GM18499 (cell line): ENCODE results near the gene APOC1.

Experiments used
- ATAC-seq: cut with Tn5 transposase; IDR thresholded peaks from one replicate; pipeline ENCODE4 v1.9.1; 2021; ENCODE audit warnings: moderate number of reproducible peaks; ENCODE audit not compliant: insufficient read depth, unreplicated experiment

The APOC1 gene

GRCh38 chr19:44954278-44954648 lies 39.9 kb downstream of the APOC1 start:
- no peak for ATAC-seq

GRCh38 chr19:44954649-44955504 lies 40.5 kb downstream of the APOC1 start, which contains the start of gene CLPTM1:
Gene CLPTM1, plus strand, starts transcription at chr19:44955380. Its CDS starts 16 bp downstream, at chr19:44955396.
- no peak for ATAC-seq

GRCh38 chr19:44955505-44956439 lies 41.4 kb downstream of the APOC1 start:
- no peak for ATAC-seq

GRCh38 chr19:44957526-44957925 lies 43.1 kb downstream of the APOC1 start:
- no peak for ATAC-seq

DNA sequence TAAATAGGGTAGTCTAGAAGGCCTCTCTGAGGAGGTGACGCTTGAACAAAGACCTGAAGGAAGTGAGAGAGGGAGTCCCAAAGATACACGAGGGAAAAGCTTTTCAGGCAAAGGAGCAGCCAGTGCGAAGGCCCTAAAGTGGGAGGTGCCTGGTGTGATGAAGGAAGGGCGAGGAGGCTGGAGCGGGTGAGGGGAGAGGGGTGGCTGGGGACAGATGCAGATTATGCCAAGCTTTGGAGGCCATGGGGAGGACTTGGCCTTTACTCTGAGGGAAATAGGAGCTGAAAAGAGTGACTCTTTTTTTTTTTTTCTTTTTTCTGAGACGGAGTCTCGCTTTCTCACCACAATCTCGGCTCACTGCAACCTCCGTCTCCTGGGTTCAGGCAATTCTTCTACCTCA lies 43.7 kb downstream of the APOC1 start:
- no peak for ATAC-seq

- no peak for ATAC-seq
These were observed 45.3 kb downstream of the APOC1 start for GRCh38 chr19:44959691-44960090.

DNA sequence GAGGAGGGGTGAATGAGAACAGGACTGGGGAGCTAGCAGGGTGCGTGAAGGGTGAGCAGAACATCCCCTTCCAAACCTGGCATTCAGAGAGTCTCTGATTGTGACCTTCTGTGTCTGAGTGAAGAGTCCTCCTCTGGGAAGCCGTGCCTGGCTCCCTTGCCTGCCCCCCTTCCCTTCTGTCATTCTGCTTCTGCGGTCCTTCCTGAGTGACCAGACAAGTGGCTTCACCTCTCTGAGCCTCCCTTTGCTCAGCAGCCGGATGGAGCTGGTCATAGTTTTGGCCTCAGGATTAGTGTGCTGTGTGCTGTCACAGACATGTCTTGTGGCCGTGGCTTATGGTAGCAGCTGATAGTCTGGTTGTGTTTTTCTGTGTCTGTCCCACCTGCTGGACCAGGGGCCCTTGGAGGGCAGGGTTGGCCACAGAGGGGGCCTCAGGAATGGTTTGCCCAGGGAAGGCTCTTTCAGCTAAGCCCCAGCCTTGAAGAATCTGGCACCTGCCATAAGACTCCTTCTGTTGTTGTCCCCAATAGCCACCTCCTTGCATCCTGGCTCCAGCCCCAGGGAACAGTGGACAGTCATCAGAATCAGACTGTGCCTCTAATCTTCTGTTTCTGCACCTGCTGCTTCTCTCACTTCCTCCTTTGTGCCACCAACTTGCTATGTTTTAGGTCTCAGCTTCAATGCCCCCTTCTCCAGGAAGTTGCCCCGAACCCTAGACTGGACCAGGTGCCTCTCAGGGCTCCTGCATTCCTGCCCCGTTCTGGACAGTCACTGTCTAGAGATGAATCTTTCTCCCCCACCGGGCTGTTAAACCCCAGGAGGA lies 46.7 kb downstream of the APOC1 start:
- no peak for ATAC-seq

- no peak for ATAC-seq
These were observed 47.4 kb downstream of the APOC1 start for GRCh38 chr19:44961821-44962220.

- no peak for ATAC-seq
These were observed 53.7 kb downstream of the APOC1 start for GRCh38 chr19:44968118-44968517.

- ATAC-seq, result no peak
These were observed 54.3 kb downstream of the APOC1 start for GRCh38 chr19:44968670-44969069.
